HepG2 (cell line): ENCODE measurements around the gene GBGT1. TPM values are rescaled to one million over a fixed set of nuclear protein-coding genes. Genes with fewer than 3 reads are reported as not detected.

Source experiments
- GABPA ChIP-seq, 2 experiments: IDR thresholded peaks; 2 replicates each; pipeline ENCODE4 v1.6.1; 2011 to 2016; ENCODE audit warnings: low read depth in 2 of 2, low read length in 1 of 2, missing biosample characterization in 1 of 2, missing genetic modification characterization in 1 of 2
- MAX ChIP-seq: IDR thresholded peaks from 2 replicates; pipeline ENCODE4 v1.6.1; 2012; ENCODE audit warnings: inconsistent platforms
- TRIM22 ChIP-seq: fragments of 450-650 bp; IDR thresholded peaks from 2 replicates; pipeline ENCODE4 v1.6.1; 2017
- ZNF574 ChIP-seq: sonication (generic); formaldehyde crosslinking; IDR thresholded peaks from 2 replicates; pipeline ENCODE4 v1.4.0; 2020; ENCODE audit warnings: missing genetic modification reagents
- ZNF687 ChIP-seq: sonication (generic); formaldehyde crosslinking; IDR thresholded peaks from 2 replicates; pipeline ENCODE4 v1.5.1; 2020; ENCODE audit warnings: mild to moderate bottlenecking, missing genetic modification reagents, moderate library complexity
- polyA plus RNA-seq, 8 experiments: library from polyadenylated mRNA; depleted of rRNA in 3 of 8; stranded (reverse) in 7 of 8; unstranded in 1 of 8; fragments of >200 nt; fragmentation: Illumina TruSeq in 4 of 8; extraction: Trizol in 4 of 8; gene quantifications; 2 replicates each; pipeline versions ENCODE4 v1.2.1 to v1.2.3, GENCODE V29; 2011 to 2016; ENCODE audit warnings: low read depth in 4 of 8, missing spikeins in 1 of 8, mixed read lengths in 1 of 8; ENCODE audit not compliant: insufficient read depth in 1 of 8
- total RNA-seq, 5 experiments: library from RNA; depleted of rRNA; stranded (reverse); fragments of >200 nt; fragmentation: Illumina TruSeq; extraction: Trizol; gene quantifications; 2 replicates each; pipeline ENCODE4 v1.2.3, GENCODE V29; 2016; ENCODE audit warnings: low read depth in 1 of 5
- TF ChIP-seq, protein P1 (sequence below): fragments of 450-650 bp; IDR thresholded peaks from 2 replicates; pipeline ENCODE4 v1.6.1; 2016
- TF ChIP-seq, protein P2 (sequence below): sonication (generic); formaldehyde crosslinking; IDR thresholded peaks from 2 replicates; pipeline ENCODE4 v1.8.1; 2022; ENCODE audit warnings: low read depth, mild to moderate bottlenecking, missing genetic modification reagents
- TF ChIP-seq, protein P3 (sequence below): sonication (generic); formaldehyde crosslinking; IDR thresholded peaks from 2 replicates; pipeline ENCODE4 v1.4.0; 2020; ENCODE audit warnings: missing genetic modification reagents

GBGT1 gene
- total and polyA plus RNA-seq, 2 of the 13 experiments (the other 11 are each of a cell fraction or from before 2014, with no cell fraction given), result not detected

DNA sequence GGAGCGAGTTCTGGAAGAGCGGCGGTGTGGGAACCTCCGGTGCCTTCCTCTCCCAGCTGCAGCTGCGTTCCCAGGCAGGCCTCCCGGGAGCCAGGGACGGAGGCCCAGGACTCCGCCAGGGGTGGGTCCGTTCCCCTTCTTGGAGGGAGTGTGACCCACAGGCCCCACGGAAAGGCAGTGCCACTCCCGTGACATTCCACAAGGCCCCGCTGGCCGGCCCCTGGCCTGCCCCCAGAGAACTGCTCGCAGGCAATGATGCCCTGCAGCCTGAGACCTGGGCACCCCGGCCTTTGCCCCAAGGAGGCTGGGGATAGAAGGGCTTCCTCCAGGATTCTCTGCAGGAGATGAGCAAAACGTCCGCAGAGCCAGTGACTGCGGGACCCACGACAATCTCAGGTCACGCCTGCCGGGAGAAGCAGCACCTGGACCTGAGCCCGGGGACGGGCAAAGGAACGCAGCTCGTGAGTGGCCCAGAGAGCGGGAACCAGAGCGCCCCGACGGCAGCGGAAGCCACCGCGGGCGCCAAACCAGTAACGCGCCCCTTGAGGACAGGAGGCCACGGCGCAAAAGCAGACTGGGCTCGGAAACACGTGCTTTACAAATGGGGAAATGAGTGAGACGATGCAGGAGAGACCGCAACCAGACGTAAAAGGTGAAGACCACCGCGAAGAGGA lies 36.1 kb upstream of the GBGT1 start (continued):
- TF ChIP-seq ZNF687 (CRISPR knock-in tag), result peak; percentile 49; the same call in 1 of the 2 replicates
- TF ChIP-seq, protein P1, sequence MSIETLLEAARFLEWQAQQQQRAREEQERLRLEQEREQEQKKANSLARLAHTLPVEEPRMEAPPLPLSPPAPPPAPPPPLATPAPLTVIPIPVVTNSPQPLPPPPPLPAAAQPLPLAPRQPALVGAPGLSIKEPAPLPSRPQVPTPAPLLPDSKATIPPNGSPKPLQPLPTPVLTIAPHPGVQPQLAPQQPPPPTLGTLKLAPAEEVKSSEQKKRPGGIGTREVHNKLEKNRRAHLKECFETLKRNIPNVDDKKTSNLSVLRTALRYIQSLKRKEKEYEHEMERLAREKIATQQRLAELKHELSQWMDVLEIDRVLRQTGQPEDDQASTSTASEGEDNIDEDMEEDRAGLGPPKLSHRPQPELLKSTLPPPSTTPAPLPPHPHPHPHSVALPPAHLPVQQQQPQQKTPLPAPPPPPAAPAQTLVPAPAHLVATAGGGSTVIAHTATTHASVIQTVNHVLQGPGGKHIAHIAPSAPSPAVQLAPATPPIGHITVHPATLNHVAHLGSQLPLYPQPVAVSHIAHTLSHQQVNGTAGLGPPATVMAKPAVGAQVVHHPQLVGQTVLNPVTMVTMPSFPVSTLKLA, result peak; percentile 31; the same call in 1 of the 2 replicates
- TF ChIP-seq, protein P2, sequence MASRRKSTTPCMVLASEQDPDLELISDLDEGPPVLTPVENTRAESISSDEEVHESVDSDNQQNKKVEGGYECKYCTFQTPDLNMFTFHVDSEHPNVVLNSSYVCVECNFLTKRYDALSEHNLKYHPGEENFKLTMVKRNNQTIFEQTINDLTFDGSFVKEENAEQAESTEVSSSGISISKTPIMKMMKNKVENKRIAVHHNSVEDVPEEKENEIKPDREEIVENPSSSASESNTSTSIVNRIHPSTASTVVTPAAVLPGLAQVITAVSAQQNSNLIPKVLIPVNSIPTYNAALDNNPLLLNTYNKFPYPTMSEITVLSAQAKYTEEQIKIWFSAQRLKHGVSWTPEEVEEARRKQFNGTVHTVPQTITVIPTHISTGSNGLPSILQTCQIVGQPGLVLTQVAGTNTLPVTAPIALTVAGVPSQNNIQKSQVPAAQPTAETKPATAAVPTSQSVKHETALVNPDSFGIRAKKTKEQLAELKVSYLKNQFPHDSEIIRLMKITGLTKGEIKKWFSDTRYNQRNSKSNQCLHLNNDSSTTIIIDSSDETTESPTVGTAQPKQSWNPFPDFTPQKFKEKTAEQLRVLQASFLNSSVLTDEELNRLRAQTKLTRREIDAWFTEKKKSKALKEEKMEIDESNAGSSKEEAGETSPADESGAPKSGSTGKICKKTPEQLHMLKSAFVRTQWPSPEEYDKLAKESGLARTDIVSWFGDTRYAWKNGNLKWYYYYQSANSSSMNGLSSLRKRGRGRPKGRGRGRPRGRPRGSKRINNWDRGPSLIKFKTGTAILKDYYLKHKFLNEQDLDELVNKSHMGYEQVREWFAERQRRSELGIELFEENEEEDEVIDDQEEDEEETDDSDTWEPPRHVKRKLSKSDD (CRISPR knock-in tag), result no peak
- no peak for TF ChIP-seq TRIM22
- TF ChIP-seq ZNF574 (CRISPR knock-in tag), result peak; percentile 99
- TF ChIP-seq MAX, result peak; percentile 36; the same call in 1 of the 2 replicates
- peak; percentile 31 for TF ChIP-seq GABPA (IDR thresholded peaks at IDR 0.05; ENCODE audit: low read depth, low read length)
- peak; percentile 86 for TF ChIP-seq GABPA (CRISPR knock-in tag; IDR thresholded peaks at IDR 0.05; ENCODE audit: low read depth)
- TF ChIP-seq, protein P3, sequence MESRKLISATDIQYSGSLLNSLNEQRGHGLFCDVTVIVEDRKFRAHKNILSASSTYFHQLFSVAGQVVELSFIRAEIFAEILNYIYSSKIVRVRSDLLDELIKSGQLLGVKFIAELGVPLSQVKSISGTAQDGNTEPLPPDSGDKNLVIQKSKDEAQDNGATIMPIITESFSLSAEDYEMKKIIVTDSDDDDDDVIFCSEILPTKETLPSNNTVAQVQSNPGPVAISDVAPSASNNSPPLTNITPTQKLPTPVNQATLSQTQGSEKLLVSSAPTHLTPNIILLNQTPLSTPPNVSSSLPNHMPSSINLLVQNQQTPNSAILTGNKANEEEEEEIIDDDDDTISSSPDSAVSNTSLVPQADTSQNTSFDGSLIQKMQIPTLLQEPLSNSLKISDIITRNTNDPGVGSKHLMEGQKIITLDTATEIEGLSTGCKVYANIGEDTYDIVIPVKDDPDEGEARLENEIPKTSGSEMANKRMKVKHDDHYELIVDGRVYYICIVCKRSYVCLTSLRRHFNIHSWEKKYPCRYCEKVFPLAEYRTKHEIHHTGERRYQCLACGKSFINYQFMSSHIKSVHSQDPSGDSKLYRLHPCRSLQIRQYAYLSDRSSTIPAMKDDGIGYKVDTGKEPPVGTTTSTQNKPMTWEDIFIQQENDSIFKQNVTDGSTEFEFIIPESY (CRISPR knock-in tag), result peak; percentile 59
- TF ChIP-seq, all 625 proteins: peak for 10
